ENCODE results near the gene SSTR5.

DNA sequence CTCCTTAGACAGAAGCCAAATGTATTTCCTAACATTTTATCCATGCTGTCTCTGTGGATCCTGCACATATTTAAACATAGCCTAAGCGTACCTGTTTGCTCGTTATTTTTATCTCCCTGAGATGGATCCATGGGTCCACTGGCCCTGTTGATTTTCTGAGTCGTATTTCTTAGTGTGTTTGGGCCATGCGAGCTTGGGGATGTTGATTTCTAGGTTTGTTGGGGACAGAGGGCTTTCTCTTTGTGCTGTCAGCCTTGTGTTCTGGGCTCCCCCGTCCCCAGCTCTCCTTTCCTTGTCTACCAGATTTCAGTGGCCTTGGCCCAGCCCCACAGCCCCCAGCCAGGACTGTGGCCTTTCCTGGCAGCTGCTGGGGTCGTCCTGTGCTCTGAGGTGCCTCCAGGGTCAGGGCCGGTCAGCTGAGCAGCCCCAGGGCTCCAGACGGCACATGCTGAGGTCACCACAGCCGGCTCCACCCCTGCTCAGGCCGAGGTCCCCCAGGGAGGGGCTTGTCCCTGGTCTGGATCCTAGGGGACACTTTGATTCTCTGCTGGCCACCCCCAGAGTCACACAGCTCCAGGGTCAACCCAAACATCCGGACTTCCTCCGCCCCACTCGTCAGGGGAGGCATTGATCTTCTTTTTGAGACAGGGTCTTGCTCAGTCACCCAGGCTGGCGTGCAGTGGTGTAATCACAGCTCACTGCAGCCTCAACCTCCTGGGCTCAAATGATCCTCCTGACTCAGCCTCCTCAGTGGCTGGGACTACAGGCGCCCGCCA, 4.4 kb downstream of the SSTR5 start:
- TF ChIP-seq, protein P1, sequence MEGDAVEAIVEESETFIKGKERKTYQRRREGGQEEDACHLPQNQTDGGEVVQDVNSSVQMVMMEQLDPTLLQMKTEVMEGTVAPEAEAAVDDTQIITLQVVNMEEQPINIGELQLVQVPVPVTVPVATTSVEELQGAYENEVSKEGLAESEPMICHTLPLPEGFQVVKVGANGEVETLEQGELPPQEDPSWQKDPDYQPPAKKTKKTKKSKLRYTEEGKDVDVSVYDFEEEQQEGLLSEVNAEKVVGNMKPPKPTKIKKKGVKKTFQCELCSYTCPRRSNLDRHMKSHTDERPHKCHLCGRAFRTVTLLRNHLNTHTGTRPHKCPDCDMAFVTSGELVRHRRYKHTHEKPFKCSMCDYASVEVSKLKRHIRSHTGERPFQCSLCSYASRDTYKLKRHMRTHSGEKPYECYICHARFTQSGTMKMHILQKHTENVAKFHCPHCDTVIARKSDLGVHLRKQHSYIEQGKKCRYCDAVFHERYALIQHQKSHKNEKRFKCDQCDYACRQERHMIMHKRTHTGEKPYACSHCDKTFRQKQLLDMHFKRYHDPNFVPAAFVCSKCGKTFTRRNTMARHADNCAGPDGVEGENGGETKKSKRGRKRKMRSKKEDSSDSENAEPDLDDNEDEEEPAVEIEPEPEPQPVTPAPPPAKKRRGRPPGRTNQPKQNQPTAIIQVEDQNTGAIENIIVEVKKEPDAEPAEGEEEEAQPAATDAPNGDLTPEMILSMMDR (IDR thresholded peaks at IDR 0.05): no peak
- TF ChIP-seq POLR2AphosphoS5 (IDR thresholded peaks at IDR 0.05): no peak
- TF ChIP-seq EP300 (IDR thresholded peaks at IDR 0.05): no peak

All from upper lobe of left lung (tissue), 4 donors.